Nephron (organoid): Measurements from ENCODE around the gene TRNT1.

ENCODE experiments used
- H3K27ac Mint-ChIP-seq, 3 experiments: 2 replicates each; pipeline ENCODE4 v1.8.0; 2020; ENCODE audit warnings: mixed read lengths in 3 of 3, mild to moderate bottlenecking in 2 of 3, moderate library complexity in 1 of 3
- H3K27me3 Mint-ChIP-seq: 2 replicates; pipeline ENCODE4 v1.8.0; 2021; ENCODE audit warnings: low read depth, mild to moderate bottlenecking, moderate library complexity, mixed read lengths
- H3K36me3 Mint-ChIP-seq: 2 replicates; pipeline ENCODE4 v1.8.0; 2020; ENCODE audit warnings: low read depth, mixed read lengths
- H3K4me1 Mint-ChIP-seq: 2 replicates; pipeline ENCODE4 v1.8.0; 2020; ENCODE audit warnings: mixed read lengths
- H3K4me3 Mint-ChIP-seq, 3 experiments: 2 replicates each; pipeline ENCODE4 v1.8.0; 2020; ENCODE audit warnings: mild to moderate bottlenecking in 3 of 3, mixed read lengths in 3 of 3, moderate library complexity in 2 of 3
- H3K9me3 Mint-ChIP-seq: 2 replicates; pipeline ENCODE4 v1.8.0; 2020; ENCODE audit warnings: mixed read lengths
- CTCF ChIP-seq, 3 experiments: fragments of 200-600 bp; sonication (generic); IDR thresholded peaks; one replicate each; pipeline ENCODE4 v1.5.0; 2021; ENCODE audit warnings: antibody characterized with exemption in 3 of 3; ENCODE audit not compliant: unreplicated experiment in 3 of 3

The TRNT1 gene

GRCh38 chr3:3085782-3086181 is 41.0 kb upstream of the TRNT1 start:
- H3K9me3 Mint-ChIP-seq: no peaks in the 10 kb centered on the region
- TF ChIP-seq CTCF (IDR thresholded peaks at IDR 0.05; ENCODE audit: unreplicated experiment in 3 of 3): no peak
- no peak overlapping the region for H3K27ac Mint-ChIP-seq
- no peak overlapping the region for H3K4me3 Mint-ChIP-seq
- peaks cover 4% of the 10 kb centered on the region for H3K27me3 Mint-ChIP-seq
- no peaks in the 10 kb centered on the region for H3K36me3 Mint-ChIP-seq
- no peaks in the 10 kb centered on the region for H3K4me1 Mint-ChIP-seq

GRCh38 chr3:3086239-3086638 is 40.5 kb upstream of the TRNT1 start:
- Mint-ChIP-seq H3K27me3 (peaks cover 4% of the 10 kb centered on the region), H3K36me3 (no peaks in the 10 kb centered on the region), H3K4me3 (no peak overlapping the region), H3K27ac (no peak overlapping the region), H3K9me3 (no peaks in the 10 kb centered on the region), H3K4me1 (no peaks in the 10 kb centered on the region)
- no peak for TF ChIP-seq CTCF (IDR thresholded peaks at IDR 0.05; ENCODE audit: unreplicated experiment in 3 of 3)

GRCh38 chr3:3087279-3087678 is 39.5 kb upstream of the TRNT1 start:
- Mint-ChIP-seq H3K27ac (no peak overlapping the region), H3K4me1 (no peaks in the 10 kb centered on the region), H3K9me3 (no peaks in the 10 kb centered on the region), H3K27me3 (peaks cover 4% of the 10 kb centered on the region), H3K4me3 (no peak overlapping the region), H3K36me3 (no peaks in the 10 kb centered on the region)
- no peak for TF ChIP-seq CTCF (IDR thresholded peaks at IDR 0.05; ENCODE audit: unreplicated experiment in 3 of 3)

GRCh38 chr3:3087716-3088465 is 38.8 kb upstream of the TRNT1 start:
- Mint-ChIP-seq H3K9me3 (no peaks in the 10 kb centered on the region), H3K27ac (no peak overlapping the region), H3K4me1 (no peaks in the 10 kb centered on the region), H3K4me3 (no peak overlapping the region), H3K27me3 (peaks cover 3% of the 10 kb centered on the region), H3K36me3 (no peaks in the 10 kb centered on the region)
- no peak for TF ChIP-seq CTCF (IDR thresholded peaks at IDR 0.05; ENCODE audit: unreplicated experiment in 3 of 3)

- Mint-ChIP-seq H3K27me3 (no peaks in the 10 kb centered on the region), H3K4me1 (no peaks in the 10 kb centered on the region), H3K4me3 (no peak overlapping the region), H3K36me3 (no peaks in the 10 kb centered on the region), H3K9me3 (no peaks in the 10 kb centered on the region), H3K27ac (no peak overlapping the region)
- no peak for TF ChIP-seq CTCF (IDR thresholded peaks at IDR 0.05; ENCODE audit: unreplicated experiment in 3 of 3)
Measured at GRCh38 chr3:3089017-3089416, 37.7 kb upstream of the TRNT1 start.

GRCh38 chr3:3097958-3098357 is 28.8 kb upstream of the TRNT1 start:
- Mint-ChIP-seq H3K4me1 (no peaks in the 10 kb centered on the region), H3K27me3 (peaks cover 6% of the 10 kb centered on the region), H3K9me3 (no peaks in the 10 kb centered on the region), H3K36me3 (no peaks in the 10 kb centered on the region), H3K4me3 (no peak overlapping the region), H3K27ac (no peak overlapping the region)
- TF ChIP-seq CTCF (IDR thresholded peaks at IDR 0.05; ENCODE audit: unreplicated experiment in 3 of 3): no peak
